OCI-LY3 (cell line): ENCODE data around the gene P3H1.

Experiments used
- H2AFZ ChIP-seq: fragments of 200-600, 300-600 bp; shearing (Covaris generic); 2 replicates; pipeline ENCODE4 v1.6.0; 2014; ENCODE audit warnings: antibody characterized with exemption, low read depth, low read length
- H3K27ac ChIP-seq: fragments of 200-600, 300-600 bp; sonication (generic); 2 replicates; pipeline ENCODE4 v1.5.1; 2014; ENCODE audit warnings: mild to moderate bottlenecking, low read length, moderate library complexity, mixed read lengths
- H3K27me3 ChIP-seq: fragments of 200-600, 300-600 bp; sonication (generic); 2 replicates; pipeline ENCODE4 v1.6.1; 2014; ENCODE audit warnings: low read depth, low read length, mixed read lengths
- H3K36me3 ChIP-seq: fragments of 200-600, 300-600 bp; sonication (generic); replicated peaks from 2 replicates; pipeline ENCODE3; 2014; ENCODE audit warnings: low read depth, low read length, mixed read lengths
- H3K4me1 ChIP-seq: fragments of 300-600, 200-600 bp; sonication (generic); 2 replicates; pipeline ENCODE4 v1.6.1; 2014; ENCODE audit warnings: low read length, mixed read lengths
- H3K4me2 ChIP-seq: fragments of 200-600, 300-600 bp; sonication (generic); 2 replicates; pipeline ENCODE4 v1.6.1; 2014; ENCODE audit warnings: low read length, mixed read lengths
- H3K4me3 ChIP-seq: fragments of 300-600, 200-600 bp; sonication (generic); 2 replicates; pipeline ENCODE4 v1.5.1; 2014; ENCODE audit warnings: antibody characterized with exemption, mild to moderate bottlenecking, low read length, moderate library complexity
- H3K79me2 ChIP-seq: fragments of 300-600, 200-600 bp; shearing (Covaris generic); 2 replicates; pipeline ENCODE4 v1.6.1; 2014; ENCODE audit warnings: mild to moderate bottlenecking, low read length, mixed read lengths
- H3K9ac ChIP-seq: fragments of 300-600, 200-600 bp; shearing (Covaris generic); 2 replicates; pipeline ENCODE4 v1.6.0; 2014; ENCODE audit warnings: mild to moderate bottlenecking, low read length, moderate library complexity
- H3K9me3 ChIP-seq: fragments of 200-600, 300-600 bp; shearing (Covaris generic); 2 replicates; pipeline ENCODE4 v1.6.1; 2014; ENCODE audit warnings: low read length, mixed read lengths; ENCODE audit not compliant: insufficient read depth
- H4K20me1 ChIP-seq: fragments of 200-600, 300-600 bp; sonication (generic); 2 replicates; pipeline ENCODE4 v1.6.1; 2016; ENCODE audit warnings: low read length, mixed read lengths; ENCODE audit not compliant: insufficient read depth
- EZH2phosphoT487 ChIP-seq: fragments of 200-600 bp; shearing (Covaris generic); IDR thresholded peaks from 2 replicates; pipeline ENCODE4 v1.6.1; 2018; ENCODE audit warnings: antibody characterized with exemption, mixed run types, low read depth
- TF ChIP-seq, protein P1 (sequence below): fragments of 200-600, 300-600 bp; sonication (generic); IDR thresholded peaks from 2 replicates; pipeline ENCODE4 v1.5.1; 2014; ENCODE audit warnings: antibody characterized with exemption, low read length, low read depth

The P3H1 gene

DNA sequence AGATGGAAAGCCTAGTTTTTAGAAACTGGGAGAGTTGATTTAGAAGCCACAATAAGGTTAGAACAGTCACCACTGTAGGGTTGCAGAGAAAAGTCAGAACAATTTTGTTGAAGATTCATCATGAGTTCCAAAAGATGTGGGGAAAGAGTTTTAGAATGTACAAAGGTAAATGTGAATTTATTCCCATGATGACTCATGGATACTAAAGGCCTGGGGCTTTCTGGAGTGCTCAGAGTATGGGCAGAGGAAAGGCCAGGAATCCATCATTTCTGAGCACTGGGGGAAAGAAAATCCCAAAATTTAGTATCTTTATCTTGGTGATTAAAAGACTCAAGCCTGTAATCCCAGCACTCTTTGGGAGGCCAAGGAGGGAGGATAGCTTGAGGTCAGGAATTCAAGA is 66.8 kb downstream of the P3H1 start:
- H3K4me1 ChIP-seq, result no peaks in the 10 kb centered on the region
- H3K4me3 ChIP-seq, result no peak overlapping the region
- H3K79me2 ChIP-seq, result peaks cover 72% of the 10 kb centered on the region
- H3K27me3 ChIP-seq, result no peaks in the 10 kb centered on the region
- TF ChIP-seq, protein P1, sequence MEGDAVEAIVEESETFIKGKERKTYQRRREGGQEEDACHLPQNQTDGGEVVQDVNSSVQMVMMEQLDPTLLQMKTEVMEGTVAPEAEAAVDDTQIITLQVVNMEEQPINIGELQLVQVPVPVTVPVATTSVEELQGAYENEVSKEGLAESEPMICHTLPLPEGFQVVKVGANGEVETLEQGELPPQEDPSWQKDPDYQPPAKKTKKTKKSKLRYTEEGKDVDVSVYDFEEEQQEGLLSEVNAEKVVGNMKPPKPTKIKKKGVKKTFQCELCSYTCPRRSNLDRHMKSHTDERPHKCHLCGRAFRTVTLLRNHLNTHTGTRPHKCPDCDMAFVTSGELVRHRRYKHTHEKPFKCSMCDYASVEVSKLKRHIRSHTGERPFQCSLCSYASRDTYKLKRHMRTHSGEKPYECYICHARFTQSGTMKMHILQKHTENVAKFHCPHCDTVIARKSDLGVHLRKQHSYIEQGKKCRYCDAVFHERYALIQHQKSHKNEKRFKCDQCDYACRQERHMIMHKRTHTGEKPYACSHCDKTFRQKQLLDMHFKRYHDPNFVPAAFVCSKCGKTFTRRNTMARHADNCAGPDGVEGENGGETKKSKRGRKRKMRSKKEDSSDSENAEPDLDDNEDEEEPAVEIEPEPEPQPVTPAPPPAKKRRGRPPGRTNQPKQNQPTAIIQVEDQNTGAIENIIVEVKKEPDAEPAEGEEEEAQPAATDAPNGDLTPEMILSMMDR, result no peak
- TF ChIP-seq EZH2phosphoT487, result no peak
- H4K20me1 ChIP-seq, result peaks cover 25% of the 10 kb centered on the region
- H2AFZ ChIP-seq, result no peak overlapping the region
- no peak overlapping the region for H3K9ac ChIP-seq
- H3K9me3 ChIP-seq, result no peaks in the 10 kb centered on the region
- no peak overlapping the region for H3K4me2 ChIP-seq
- no peak overlapping the region for H3K27ac ChIP-seq
- H3K36me3 ChIP-seq, result peaks cover 66% of the 10 kb centered on the region

DNA sequence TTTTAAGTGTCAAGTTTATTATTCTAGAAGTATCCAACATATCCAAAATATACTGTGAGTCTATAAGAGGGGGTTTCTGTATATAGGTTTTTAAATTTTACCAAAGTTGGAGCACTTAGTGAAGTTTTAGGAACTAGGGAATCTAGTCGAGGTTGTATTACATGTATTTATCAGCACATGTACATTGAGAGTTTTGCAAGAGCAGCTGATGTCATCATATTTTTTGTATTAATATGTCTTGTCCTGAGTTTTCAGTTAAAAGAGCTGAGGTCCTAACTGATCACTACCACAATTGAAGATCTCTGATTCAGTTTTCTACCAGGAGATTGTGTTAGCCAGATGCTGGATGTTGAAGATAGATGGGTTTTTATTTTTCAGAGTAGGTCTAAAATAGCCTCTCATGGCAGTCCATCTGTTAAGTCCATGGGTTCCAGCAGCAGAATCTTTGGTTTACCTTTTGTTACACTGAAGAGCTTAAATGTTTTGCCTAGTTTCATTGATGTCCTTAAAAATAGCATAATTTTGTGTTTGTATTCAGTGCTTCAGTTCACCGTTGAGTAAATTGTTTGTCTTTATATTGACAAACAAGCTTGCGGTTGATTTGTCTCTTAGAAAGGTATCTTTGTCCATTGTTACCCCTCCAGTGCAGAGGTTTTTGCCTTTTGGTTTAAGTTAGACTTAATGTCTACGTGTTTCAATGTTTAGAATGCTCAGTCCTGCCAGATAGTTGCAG is 68.6 kb downstream of the P3H1 start:
- H4K20me1 ChIP-seq, result peaks cover 43% of the 10 kb centered on the region
- H3K9me3 ChIP-seq, result no peaks in the 10 kb centered on the region
- H3K4me1 ChIP-seq, result no peaks in the 10 kb centered on the region
- H2AFZ ChIP-seq, result no peak overlapping the region
- H3K79me2 ChIP-seq, result peaks cover 79% of the 10 kb centered on the region
- no peak overlapping the region for H3K4me3 ChIP-seq
- H3K4me2 ChIP-seq, result no peak overlapping the region
- no peak overlapping the region for H3K27ac ChIP-seq
- no peaks in the 10 kb centered on the region for H3K27me3 ChIP-seq
- peaks cover 67% of the 10 kb centered on the region for H3K36me3 ChIP-seq
- no peak for TF ChIP-seq EZH2phosphoT487
- TF ChIP-seq, protein P1, result no peak
- no peak overlapping the region for H3K9ac ChIP-seq
